WERI-Rb-1 (cell line): ENCODE measurements around the gene AFF3.

Experiments used
- DNase-seq: peaks from one replicate; pipeline ENCODE4 v3.0.0-alpha.2; 2020
- H3K27ac ChIP-seq: fragments of 250-450 bp; sonication (Bioruptor Pico); 2 replicates; pipeline ENCODE4 v1.5.1; 2020; ENCODE audit warnings: mild to moderate bottlenecking, moderate library complexity
- H3K27me3 ChIP-seq: fragments of 250-450 bp; sonication (Bioruptor Pico); 2 replicates; pipeline ENCODE4 v1.5.1; 2021; ENCODE audit warnings: mild to moderate bottlenecking, low read depth, moderate library complexity; ENCODE audit not compliant: insufficient read depth, severe bottlenecking
- H3K36me3 ChIP-seq: fragments of 250-450 bp; sonication (Bioruptor Pico); 2 replicates; pipeline ENCODE4 v1.5.1; 2020; ENCODE audit warnings: mild to moderate bottlenecking, moderate library complexity
- H3K4me3 ChIP-seq: 2 replicates; pipeline ENCODE4 v1.5.1; 2011; ENCODE audit warnings: low read depth, mild to moderate bottlenecking, control low read depth, low read length
- H3K9me3 ChIP-seq: fragments of 250-450 bp; sonication (Bioruptor Pico); 2 replicates; pipeline ENCODE4 v1.5.1; 2021; ENCODE audit warnings: mild to moderate bottlenecking, moderate library complexity; ENCODE audit not compliant: severe bottlenecking
- CTCF ChIP-seq: IDR thresholded peaks from 2 replicates; pipeline ENCODE4 v1.5.1; 2011; ENCODE audit warnings: low read depth, mild to moderate bottlenecking, control low read depth, inconsistent platforms, low read length

The AFF3 gene

GRCh38 chr2:99725820-99726219, 416.6 kb downstream of the AFF3 start:
- no peaks in the 10 kb centered on the region for H3K27me3 ChIP-seq

GRCh38 chr2:99722476-99722875, 419.9 kb downstream of the AFF3 start:
- TF ChIP-seq CTCF = no peak
- DNase-seq = no peak
- H3K9me3 ChIP-seq = no peaks in the 10 kb centered on the region
- no peaks in the 10 kb centered on the region for H3K27me3 ChIP-seq
- no peak overlapping the region for H3K27ac ChIP-seq
- no peaks in the 10 kb centered on the region for H3K36me3 ChIP-seq
- H3K4me3 ChIP-seq = no peak overlapping the region

More at GRCh38 chr2:99725820-99726219, 416.6 kb downstream of the AFF3 start:
- TF ChIP-seq CTCF = no peak
- Histone ChIP-seq H3K4me3 (no peak overlapping the region), H3K36me3 (no peaks in the 10 kb centered on the region), H3K27ac (no peak overlapping the region), H3K9me3 (no peaks in the 10 kb centered on the region)
- DNase-seq = no peak

GRCh38 chr2:99719102-99719501, 423.3 kb downstream of the AFF3 start:
- no peaks in the 10 kb centered on the region for H3K9me3 ChIP-seq
- no peak for TF ChIP-seq CTCF
- DNase-seq = no peak
- H3K36me3 ChIP-seq = no peaks in the 10 kb centered on the region
- H3K4me3 ChIP-seq = no peak overlapping the region
- H3K27ac ChIP-seq = no peak overlapping the region
- H3K27me3 ChIP-seq = no peaks in the 10 kb centered on the region

- no peak for TF ChIP-seq CTCF
These were observed 426.4 kb downstream of the AFF3 start for GRCh38 chr2:99715956-99716355.

GRCh38 chr2:99714349-99714748, 428.0 kb downstream of the AFF3 start:
- Histone ChIP-seq H3K4me3 (no peak overlapping the region), H3K36me3 (no peaks in the 10 kb centered on the region), H3K27me3 (no peaks in the 10 kb centered on the region), H3K27ac (no peak overlapping the region), H3K9me3 (no peaks in the 10 kb centered on the region)
- no peak for TF ChIP-seq CTCF
- DNase-seq = no peak

More at GRCh38 chr2:99715956-99716355, 426.4 kb downstream of the AFF3 start:
- no peak for DNase-seq
- no peaks in the 10 kb centered on the region for H3K9me3 ChIP-seq
- no peaks in the 10 kb centered on the region for H3K27me3 ChIP-seq
- H3K27ac ChIP-seq = no peak overlapping the region
- no peak overlapping the region for H3K4me3 ChIP-seq
- no peaks in the 10 kb centered on the region for H3K36me3 ChIP-seq

- TF ChIP-seq CTCF = no peak
- Histone ChIP-seq H3K9me3 (no peaks in the 10 kb centered on the region), H3K27ac (no peak overlapping the region), H3K27me3 (no peaks in the 10 kb centered on the region), H3K4me3 (no peak overlapping the region), H3K36me3 (no peaks in the 10 kb centered on the region)
- DNase-seq = no peak
These were observed 431.2 kb downstream of the AFF3 start for GRCh38 chr2:99711144-99711543.
